GM11168 (cell line): ENCODE data around the gene TPRKB.
"Not testable (repeated sequence)": the region's sequence is repeated elsewhere in the genome, so short reads cannot be mapped to it uniquely, and the experiment has no call there.

Experiments
- in situ Hi-C: fragments of 300-500 bp; cut with MboI; formaldehyde crosslinking; loops from one replicate; pipeline ENCODE4 v1.12.0; 2022; ENCODE audit warnings: low sequenced_read_pairs; ENCODE audit not compliant: unreplicated experiment

TPRKB gene

GRCh38 chr2:73746015-73746876 is 9.1 kb upstream of the TPRKB start:
- in situ Hi-C loops: no loop called here

GRCh38 chr2:73740767-73741166 is 3.6 kb upstream of the TPRKB start:
- in situ Hi-C loops: no loop called here

GRCh38 chr2:73739101-73739500 is 2.0 kb upstream of the TPRKB start:
- in situ Hi-C loops: no loop called here

- in situ Hi-C loops: no loop called here
Observed at GRCh38 chr2:73736378-73736777, 767 bp downstream of the TPRKB start.

GRCh38 chr2:73730810-73731209 is 6.3 kb downstream of the TPRKB start:
- in situ Hi-C loops: no loop called here

GRCh38 chr2:73728711-73729110 is 8.4 kb downstream of the TPRKB start:
- in situ Hi-C loops: no loop called here

GRCh38 chr2:73728043-73728442 is 9.1 kb downstream of the TPRKB start:
- in situ Hi-C loops: no loop called here

GRCh38 chr2:73726657-73727056 is 10.5 kb downstream of the TPRKB start:
- in situ Hi-C loops: not testable (repeated sequence)

- in situ Hi-C loops: no loop called here
Observed at GRCh38 chr2:73718851-73719621, 18.1 kb downstream of the TPRKB start.

GRCh38 chr2:73718421-73718820 is 18.7 kb downstream of the TPRKB start:
- in situ Hi-C loops: no loop called here

GRCh38 chr2:73717695-73718094 is 19.4 kb downstream of the TPRKB start:
- in situ Hi-C loops: not testable (repeated sequence)

- in situ Hi-C loops: no loop called here
Observed at GRCh38 chr2:73717251-73717606, 19.9 kb downstream of the TPRKB start.

GRCh38 chr2:73716543-73717250 is 20.4 kb downstream of the TPRKB start:
- in situ Hi-C loops: no loop called here

GRCh38 chr2:73714091-73714490 is 23.1 kb downstream of the TPRKB start:
- in situ Hi-C loops: no loop called here

- in situ Hi-C loops: no loop called here
Observed at GRCh38 chr2:73708527-73708926, 28.6 kb downstream of the TPRKB start.

GRCh38 chr2:73707636-73708035 is 29.5 kb downstream of the TPRKB start:
- in situ Hi-C loops: no loop called here

- in situ Hi-C loops: no loop called here
Observed at GRCh38 chr2:73707058-73707457, 30.1 kb downstream of the TPRKB start.

- in situ Hi-C loops: no loop called here
Observed at GRCh38 chr2:73705091-73705490, 32.1 kb downstream of the TPRKB start.

GRCh38 chr2:73704285-73704684 is 32.9 kb downstream of the TPRKB start:
- in situ Hi-C loops: loop anchor here (5.0 kb wide), 1 partner anchor 62 kb away; the partner anchor contains the start of gene NAT8

GRCh38 chr2:73703675-73704074 is 33.5 kb downstream of the TPRKB start:
- in situ Hi-C loops: loop anchor here (5.0 kb wide), 1 partner anchor 61 kb away; the partner anchor contains the start of gene NAT8
